Caco-2 (cell line): Measurements from ENCODE around the gene ALG14. TPM values are rescaled to one million over a fixed set of nuclear protein-coding genes. Genes with fewer than 3 reads are reported as not detected.
"Not testable (repeated sequence)": the region's sequence is repeated elsewhere in the genome, so short reads cannot be mapped to it uniquely, and the experiment has no call there.

Experiments
- BruUV-seq: library from RNA; stranded (reverse); fragments of 400-500 nt; replicated peaks from 2 replicates; lab custom pipeline; 2021; lab: Mats Ljungman, UMichigan
- CTCF ChIA-PET: fragments of 300-600 bp; sonication (Branson Sonifier 250); formaldehyde crosslinking; loops from one replicate; lab custom pipeline; 2022; ENCODE audit warnings: antibody characterized with exemption; lab: Charles Lee
- POLR2A ChIA-PET: fragments of 300-600 bp; sonication (Branson Sonifier 250); formaldehyde crosslinking; loops from one replicate; lab custom pipeline; 2022; ENCODE audit warnings: antibody characterized with exemption; lab: Charles Lee
- DNase-seq, 2 experiments: peaks; one replicate each; pipeline versions ENCODE4 v3.0.0 to v3.0.0-alpha.2; 2020 to 2022
- H3K27me3 ChIP-seq: replicated peaks from 2 replicates; pipeline ENCODE4 v1.6.0; 2011; ENCODE audit warnings: low read length; ENCODE audit not compliant: control insufficient read depth, insufficient read depth
- H3K36me3 ChIP-seq: 2 replicates; pipeline ENCODE4 v1.5.1; 2011; ENCODE audit warnings: low read length; ENCODE audit not compliant: control insufficient read depth, insufficient read depth
- H3K4me1 ChIP-seq: fragments of 250-450 bp; sonication (Bioruptor Pico); 2 replicates; pipeline ENCODE4 v1.5.1; 2020; ENCODE audit warnings: mild to moderate bottlenecking
- H3K4me3 ChIP-seq: 2 replicates; pipeline ENCODE4 v1.5.1; 2011; ENCODE audit warnings: low read depth, mild to moderate bottlenecking, control low read depth, low read length
- H3K9me3 ChIP-seq: fragments of 250-450 bp; sonication (Bioruptor Pico); 2 replicates; pipeline ENCODE4 v1.5.1; 2020; ENCODE audit warnings: mild to moderate bottlenecking, moderate library complexity
- H3K27ac Mint-ChIP-seq: one replicate; pipeline ENCODE4 v1.8.0; 2022; ENCODE audit warnings: mixed read lengths; ENCODE audit not compliant: unreplicated experiment
- H3K27me3 Mint-ChIP-seq: one replicate; pipeline ENCODE4 v1.8.0; 2022; ENCODE audit warnings: mixed read lengths; ENCODE audit not compliant: insufficient read depth, unreplicated experiment
- H3K36me3 Mint-ChIP-seq: one replicate; pipeline ENCODE4 v1.8.0; 2022; ENCODE audit warnings: mild to moderate bottlenecking, mixed read lengths; ENCODE audit not compliant: insufficient read depth, unreplicated experiment
- H3K4me1 Mint-ChIP-seq: one replicate; pipeline ENCODE4 v1.8.0; 2022; ENCODE audit warnings: low read depth, mixed read lengths; ENCODE audit not compliant: unreplicated experiment
- H3K4me3 Mint-ChIP-seq: one replicate; pipeline ENCODE4 v1.8.0; 2022; ENCODE audit warnings: mild to moderate bottlenecking, moderate library complexity, mixed read lengths; ENCODE audit not compliant: unreplicated experiment
- H3K9me3 Mint-ChIP-seq: one replicate; pipeline ENCODE4 v1.8.0; 2022; ENCODE audit warnings: mixed read lengths; ENCODE audit not compliant: unreplicated experiment
- intact Hi-C: fragments of 100-400 bp; cut with micrococcal nuclease; formaldehyde crosslinking; loops from one replicate; pipeline ENCODE4 v1.10.0; 2022; ENCODE audit not compliant: unreplicated experiment
- total RNA-seq: library from RNA; stranded (reverse); gene quantifications from 2 replicates; pipeline ENCODE4 v1.2.3, GENCODE V29; 2022
- TF ChIP-seq, protein P1 (sequence below), 2 experiments: fragments of 200-600 bp in 1 of 2; IDR thresholded peaks; 1 replicate in 1 of 2; 2 replicates in 1 of 2; pipeline versions ENCODE4 v1.5.1 to v1.8.0; 2011 to 2022; ENCODE audit warnings: antibody characterized with exemption in 1 of 2, control low read depth in 1 of 2, inconsistent platforms in 1 of 2, low read depth in 1 of 2, low read length in 1 of 2, mild to moderate bottlenecking in 1 of 2, moderate library complexity in 1 of 2; ENCODE audit not compliant: insufficient read depth in 1 of 2, severe bottlenecking in 1 of 2, unreplicated experiment in 1 of 2

ALG14 gene
- total RNA-seq, 1 experiment from 2014 or later, result 4.5 TPM

DNA sequence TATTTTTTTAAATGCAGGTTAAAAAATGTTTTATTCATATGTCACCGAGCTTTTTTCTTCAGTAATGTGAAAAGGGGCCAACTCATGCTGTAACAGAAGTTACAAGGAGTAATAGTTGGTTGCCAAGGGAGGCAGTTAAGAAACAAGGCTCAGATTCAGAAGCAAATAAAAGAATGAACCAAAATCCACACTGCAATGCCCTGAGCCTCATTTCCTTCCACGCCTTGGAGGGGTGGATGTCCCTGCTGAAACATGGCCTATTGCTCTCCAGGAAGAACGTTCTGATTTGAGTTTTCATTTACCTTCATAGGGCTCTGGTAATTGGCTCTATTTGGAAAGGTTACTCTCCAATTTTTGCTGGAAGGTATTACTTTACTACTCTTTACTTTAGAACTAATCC lies 24.4 kb downstream of the ALG14 start:
- Histone ChIP-seq H3K36me3 (no peaks in the 10 kb centered on the region), H3K9me3 (no peaks in the 10 kb centered on the region), H3K4me3 (no peak overlapping the region), H3K27me3 (no peaks in the 10 kb centered on the region), H3K4me1 (no peaks in the 10 kb centered on the region)
- H3K9me3 Mint-ChIP-seq, result no peaks in the 10 kb centered on the region
- TF ChIP-seq, protein P1, sequence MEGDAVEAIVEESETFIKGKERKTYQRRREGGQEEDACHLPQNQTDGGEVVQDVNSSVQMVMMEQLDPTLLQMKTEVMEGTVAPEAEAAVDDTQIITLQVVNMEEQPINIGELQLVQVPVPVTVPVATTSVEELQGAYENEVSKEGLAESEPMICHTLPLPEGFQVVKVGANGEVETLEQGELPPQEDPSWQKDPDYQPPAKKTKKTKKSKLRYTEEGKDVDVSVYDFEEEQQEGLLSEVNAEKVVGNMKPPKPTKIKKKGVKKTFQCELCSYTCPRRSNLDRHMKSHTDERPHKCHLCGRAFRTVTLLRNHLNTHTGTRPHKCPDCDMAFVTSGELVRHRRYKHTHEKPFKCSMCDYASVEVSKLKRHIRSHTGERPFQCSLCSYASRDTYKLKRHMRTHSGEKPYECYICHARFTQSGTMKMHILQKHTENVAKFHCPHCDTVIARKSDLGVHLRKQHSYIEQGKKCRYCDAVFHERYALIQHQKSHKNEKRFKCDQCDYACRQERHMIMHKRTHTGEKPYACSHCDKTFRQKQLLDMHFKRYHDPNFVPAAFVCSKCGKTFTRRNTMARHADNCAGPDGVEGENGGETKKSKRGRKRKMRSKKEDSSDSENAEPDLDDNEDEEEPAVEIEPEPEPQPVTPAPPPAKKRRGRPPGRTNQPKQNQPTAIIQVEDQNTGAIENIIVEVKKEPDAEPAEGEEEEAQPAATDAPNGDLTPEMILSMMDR (IDR thresholded peaks at IDR 0.05; ENCODE audit: insufficient read depth in 1 of 2, low read depth in 1 of 2, low read length in 1 of 2, severe bottlenecking in 1 of 2, unreplicated experiment in 1 of 2), result no peak
- CTCF ChIA-PET, result no interaction called here
- H3K4me1 Mint-ChIP-seq, result no peaks in the 10 kb centered on the region
- BruUV-seq, result no TSS peak
- no peaks in the 10 kb centered on the region for H3K36me3 Mint-ChIP-seq
- no peak overlapping the region for H3K27ac Mint-ChIP-seq
- H3K27me3 Mint-ChIP-seq, result no peaks in the 10 kb centered on the region
- POLR2A ChIA-PET, result no interaction called here
- no peak overlapping the region for H3K4me3 Mint-ChIP-seq
- no peak for DNase-seq
- intact Hi-C loops, result no loop called here

DNA sequence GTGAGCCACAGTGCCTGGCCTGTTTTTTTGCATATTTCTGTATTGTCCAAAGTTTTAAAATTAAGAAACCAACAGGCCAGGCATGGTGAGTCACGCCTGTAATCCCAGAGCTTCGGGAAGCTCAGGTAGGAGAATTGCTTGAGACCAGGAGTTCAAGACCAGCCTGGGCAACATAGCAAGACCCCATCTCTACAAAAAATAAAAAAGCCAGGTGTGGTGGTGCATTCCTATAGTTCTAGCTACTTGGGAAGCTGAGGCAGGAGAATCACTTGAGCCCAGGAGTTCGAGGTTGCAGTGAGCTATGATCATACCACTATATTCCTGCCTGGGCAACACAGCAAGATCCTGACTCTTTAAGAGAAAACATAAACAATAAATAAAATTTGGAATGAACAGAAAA lies 25.1 kb downstream of the ALG14 start:
- intact Hi-C loops, BruUV-seq, H3K36me3 ChIP-seq, H3K4me3 Mint-ChIP-seq, DNase-seq, H3K4me1 Mint-ChIP-seq, H3K36me3 Mint-ChIP-seq, H3K4me1 ChIP-seq, H3K27me3 Mint-ChIP-seq, H3K27me3 ChIP-seq, CTCF ChIA-PET, H3K4me3 ChIP-seq, H3K27ac Mint-ChIP-seq, POLR2A ChIA-PET, H3K9me3 ChIP-seq, H3K9me3 Mint-ChIP-seq: not testable (repeated sequence)

DNA sequence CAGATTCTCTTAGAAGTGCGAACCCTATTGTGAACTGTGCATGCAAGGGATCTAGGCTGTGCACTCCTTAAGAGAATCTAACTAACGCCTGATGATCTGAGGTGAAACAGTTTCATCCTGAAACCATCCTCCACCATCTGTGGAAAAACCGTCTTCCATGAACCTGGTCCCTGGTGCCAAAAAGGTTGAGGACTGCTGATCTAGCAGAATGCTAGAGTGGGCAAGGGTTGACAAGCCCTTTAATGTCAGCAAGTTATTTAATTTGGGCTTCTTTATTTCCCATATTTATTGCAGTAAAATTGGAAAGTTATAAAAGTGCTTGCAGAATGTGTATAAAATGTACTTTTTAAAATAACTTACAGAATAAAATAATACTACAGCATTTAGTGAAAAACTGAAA lies 26.4 kb downstream of the ALG14 start:
- ChIA-PET POLR2A (no interaction called here), CTCF (no interaction called here)
- no TSS peak for BruUV-seq
- TF ChIP-seq, protein P1 (IDR thresholded peaks at IDR 0.05; ENCODE audit: insufficient read depth in 1 of 2, low read depth in 1 of 2, low read length in 1 of 2, severe bottlenecking in 1 of 2, unreplicated experiment in 1 of 2), result no peak
- Histone ChIP-seq H3K9me3 (no peaks in the 10 kb centered on the region), H3K4me1 (no peaks in the 10 kb centered on the region), H3K36me3 (no peaks in the 10 kb centered on the region), H3K4me3 (no peak overlapping the region), H3K27me3 (no peaks in the 10 kb centered on the region)
- no peaks in the 10 kb centered on the region for H3K9me3 Mint-ChIP-seq
- intact Hi-C loops, result no loop called here
- H3K36me3 Mint-ChIP-seq, result no peaks in the 10 kb centered on the region
- H3K4me3 Mint-ChIP-seq, result no peak overlapping the region
- no peaks in the 10 kb centered on the region for H3K4me1 Mint-ChIP-seq
- no peaks in the 10 kb centered on the region for H3K27me3 Mint-ChIP-seq
- H3K27ac Mint-ChIP-seq, result no peak overlapping the region
- DNase-seq, result no peak
